Thyroid gland (tissue), 4 donors: ENCODE measurements around the gene HSPA1B.

Experiments used
- CTCF ChIP-seq, 6 experiments: fragments of 200-600 bp in 3 of 6; fragments of 450-650 bp in 3 of 6; sonication (generic) in 3 of 6; IDR thresholded peaks; one replicate each; pipeline ENCODE4 v1.5.1; 2016 to 2019; ENCODE audit warnings: antibody characterized with exemption in 6 of 6, mild to moderate bottlenecking in 2 of 6, inconsistent platforms in 1 of 6, moderate library complexity in 1 of 6
- POLR2A ChIP-seq, 2 donors: fragments of 450-650 bp; IDR thresholded peaks; one replicate each; pipeline ENCODE4 v1.6.1; 2017; ENCODE audit warnings: antibody characterized with exemption in 2 of 2, mild to moderate bottlenecking in 2 of 2, moderate library complexity in 1 of 2

GRCh38 chr6:31797588-31797987, 29.9 kb upstream of the HSPA1B start:
- TF ChIP-seq CTCF (IDR thresholded peaks at IDR 0.05), result no peak
- TF ChIP-seq POLR2A (IDR thresholded peaks at IDR 0.05), result no peak
